Measurements from ENCODE around the gene NHSL1. TPM values are rescaled to one million over a fixed set of nuclear protein-coding genes. Genes with fewer than 3 reads are reported as not detected.

The NHSL1 gene
- total and polyA plus RNA-seq, 4 donors = 6.6 to 33.0 (median 20.7) TPM

GRCh38 chr6:138504764-138505689 is 5.7 kb upstream of the NHSL1 start:
- TF ChIP-seq GABPA (IDR thresholded peaks at IDR 0.05 in 1 of 2, conservative IDR thresholded peaks at IDR 0.05 in 1 of 2) (no peak), HNF4A (conservative IDR thresholded peaks at IDR 0.05) (no peak), RXRA (IDR thresholded peaks at IDR 0.05) (no peak), TAF1 (conservative IDR thresholded peaks at IDR 0.05) (no peak), FOXA2 (IDR thresholded peaks at IDR 0.05) (peak; percentile 35), RAD21 (IDR thresholded peaks at IDR 0.05) (no peak), JUND (IDR thresholded peaks at IDR 0.05) (no peak), NR2F2 (IDR thresholded peaks at IDR 0.05) (no peak)
- Histone ChIP-seq H3K9me3 (ENCODE audit: control insufficient read depth in 4 of 4, low read length in 3 of 4) (no peaks in the 10 kb centered on the region), H3K4me3 (ENCODE audit: low read depth in 1 of 3, low read length in 3 of 3) (no peak overlapping the region), H3K27me3 (ENCODE audit: control insufficient read depth in 4 of 4, insufficient read depth in 4 of 4, low read length in 3 of 4) (no peaks in the 10 kb centered on the region), H3K36me3 (ENCODE audit: control insufficient read depth in 4 of 4, insufficient read depth in 3 of 4, low read depth in 1 of 4, low read length in 3 of 4) (no peaks in the 10 kb centered on the region), H3K9ac (ENCODE audit: low read depth in 1 of 2, low read length in 2 of 2) (no peak overlapping the region), H3K4me1 (ENCODE audit: control insufficient read depth in 4 of 4, insufficient read depth in 4 of 4, low read length in 3 of 4) (peaks cover 12 to 79% (median 74%) of the 10 kb centered on the region in 4 donors), H3K27ac (ENCODE audit: low read depth in 1 of 2, low read length in 2 of 2) (peak overlapping the region; percentile 77 to 81)
- WGBS = 72% methylated on average over 14 of the region's 14 CpGs
- no peak for DNase-seq (ENCODE audit: low spot score)

GRCh38 chr6:138503881-138504680 is 4.8 kb upstream of the NHSL1 start:
- Histone ChIP-seq H3K4me3 (ENCODE audit: low read depth in 1 of 3, low read length in 3 of 3) (no peak overlapping the region), H3K9ac (ENCODE audit: low read depth in 1 of 2, low read length in 2 of 2) (peak overlapping the region in 1 of 2 donors; percentile 8), H3K36me3 (ENCODE audit: control insufficient read depth in 4 of 4, insufficient read depth in 3 of 4, low read depth in 1 of 4, low read length in 3 of 4) (no peaks in the 10 kb centered on the region), H3K4me1 (ENCODE audit: control insufficient read depth in 4 of 4, insufficient read depth in 4 of 4, low read length in 3 of 4) (peaks cover 12 to 86% (median 76%) of the 10 kb centered on the region in 4 donors), H3K9me3 (ENCODE audit: control insufficient read depth in 4 of 4, low read length in 3 of 4) (no peaks in the 10 kb centered on the region), H3K27me3 (ENCODE audit: control insufficient read depth in 4 of 4, insufficient read depth in 4 of 4, low read length in 3 of 4) (no peaks in the 10 kb centered on the region), H3K27ac (ENCODE audit: low read depth in 1 of 2, low read length in 2 of 2) (peak overlapping the region; percentile 77 to 81)
- DNase-seq (ENCODE audit: low spot score) = no peak
- peak; percentile 51 to 77 for TF ChIP-seq EGR1 (IDR thresholded peaks at IDR 0.05; ENCODE audit: low read depth in 2 of 2)
- peak; percentile 46 to 54 for TF ChIP-seq RAD21 (IDR thresholded peaks at IDR 0.05)
- TF ChIP-seq YY1 (IDR thresholded peaks at IDR 0.05) = peak; percentile 63
- peak; percentile 73 for TF ChIP-seq NR2F2 (IDR thresholded peaks at IDR 0.05)
- TF ChIP-seq RXRA (IDR thresholded peaks at IDR 0.05) = peak; percentile 92 to 94
- TF ChIP-seq SP1 (IDR thresholded peaks at IDR 0.05) = peak; percentile 94
- peak; percentile 71 for TF ChIP-seq ATF3 (IDR thresholded peaks at IDR 0.05)
- TF ChIP-seq TAF1 (conservative IDR thresholded peaks at IDR 0.05) = peak; percentile 78
- peak; percentile 55 for TF ChIP-seq FOXA2 (IDR thresholded peaks at IDR 0.05)
- TF ChIP-seq HNF4A (conservative IDR thresholded peaks at IDR 0.05) = peak; percentile 95 to 97
- peak; percentile 84 for TF ChIP-seq MAX (IDR thresholded peaks at IDR 0.05)
- peak in 1 of 2 donors; percentile 19 for TF ChIP-seq GABPA (IDR thresholded peaks at IDR 0.05 in 1 of 2, conservative IDR thresholded peaks at IDR 0.05 in 1 of 2)
- no peak for TF ChIP-seq CTCF (IDR thresholded peaks at IDR 0.05; ENCODE audit: low read depth, low read length, missing input control)
- TF ChIP-seq FOXA1 (IDR thresholded peaks at IDR 0.05) = peak; percentile 66
- peak; percentile 65 for TF ChIP-seq ZBTB33 (IDR thresholded peaks at IDR 0.05)
- peak; percentile 87 for TF ChIP-seq HNF4G (IDR thresholded peaks at IDR 0.05)
- peak; percentile 88 to 91 for TF ChIP-seq JUND (IDR thresholded peaks at IDR 0.05)
- TF ChIP-seq REST (IDR thresholded peaks at IDR 0.05) = peak; percentile 91
- WGBS = 35% methylated on average over 7 of the region's 7 CpGs

Measured in liver (tissue), 9 donors.